HEK293 (cell line): ENCODE data around the gene ANKRD9.

ENCODE experiments used
- AEBP2 ChIP-seq: fragments of 450-650 bp; formaldehyde crosslinking; IDR thresholded peaks from 2 replicates; pipeline ENCODE4 v1.5.1; 2016; ENCODE audit warnings: missing biosample characterization, missing genetic modification characterization, borderline replicate concordance
- GLI2 ChIP-seq: fragments of 450-650 bp; formaldehyde crosslinking; IDR thresholded peaks from 2 replicates; pipeline ENCODE4; 2017; ENCODE audit warnings: missing biosample characterization, missing genetic modification characterization, low read depth, borderline replicate concordance
- GLI4 ChIP-seq: fragments of 450-650 bp; formaldehyde crosslinking; IDR thresholded peaks from 2 replicates; pipeline ENCODE4 v1.5.1; 2016; ENCODE audit warnings: missing biosample characterization, missing genetic modification characterization
- IKZF3 ChIP-seq: fragments of 450-650 bp; IDR thresholded peaks from 2 replicates; pipeline ENCODE4 v1.5.0; 2018; ENCODE audit warnings: missing biosample characterization, mild to moderate bottlenecking, missing genetic modification characterization, moderate library complexity
- KLF17 ChIP-seq: fragments of 450-650 bp; formaldehyde crosslinking; IDR thresholded peaks from 2 replicates; pipeline ENCODE4 v1.5.1; 2016; ENCODE audit warnings: missing biosample characterization, missing genetic modification characterization
- MYNN ChIP-seq: fragments of 450-650 bp; formaldehyde crosslinking; IDR thresholded peaks from 2 replicates; pipeline ENCODE4 v1.5.1; 2016; ENCODE audit warnings: missing biosample characterization, missing genetic modification characterization, borderline replicate concordance
- OVOL3 ChIP-seq: fragments of 450-650 bp; formaldehyde crosslinking; IDR thresholded peaks from 2 replicates; pipeline ENCODE4 v1.5.1; 2016; ENCODE audit warnings: missing biosample characterization, missing genetic modification characterization
- PATZ1 ChIP-seq: fragments of 450-650 bp; formaldehyde crosslinking; IDR thresholded peaks from 2 replicates; pipeline ENCODE4 v1.5.1; 2016; ENCODE audit warnings: missing biosample characterization, missing genetic modification characterization
- REPIN1 ChIP-seq: fragments of 450-650 bp; formaldehyde crosslinking; IDR thresholded peaks from 2 replicates; pipeline ENCODE4 v1.5.1; 2017; ENCODE audit warnings: missing biosample characterization, missing genetic modification characterization, low read depth
- REST ChIP-seq: fragments of 450-650 bp; formaldehyde crosslinking; IDR thresholded peaks from 2 replicates; pipeline ENCODE4 v1.5.1; 2016; ENCODE audit warnings: missing biosample characterization, missing genetic modification characterization
- TCF7L2 ChIP-seq: IDR thresholded peaks from 2 replicates; pipeline ENCODE4 v1.6.1; 2011; ENCODE audit warnings: low read depth, mild to moderate bottlenecking, inconsistent platforms, low read length, moderate library complexity, borderline replicate concordance
- ZBTB1 ChIP-seq: fragments of 450-650 bp; formaldehyde crosslinking; IDR thresholded peaks from 2 replicates; pipeline ENCODE4 v1.5.1; 2016; ENCODE audit warnings: missing biosample characterization, missing genetic modification characterization
- ZBTB20 ChIP-seq: fragments of 450-650 bp; formaldehyde crosslinking; IDR thresholded peaks from 2 replicates; pipeline ENCODE4 v1.5.1; 2016; ENCODE audit warnings: missing biosample characterization, missing genetic modification characterization
- ZBTB44 ChIP-seq: fragments of 450-650 bp; IDR thresholded peaks from 2 replicates; pipeline ENCODE4 v1.5.1; 2018; ENCODE audit warnings: missing biosample characterization, mild to moderate bottlenecking, missing genetic modification characterization
- ZNF169 ChIP-seq: fragments of 450-650 bp; formaldehyde crosslinking; IDR thresholded peaks from 2 replicates; pipeline ENCODE4 v1.5.1; 2016; ENCODE audit warnings: missing biosample characterization, missing genetic modification characterization
- ZNF19 ChIP-seq: fragments of 450-650 bp; formaldehyde crosslinking; IDR thresholded peaks from 2 replicates; pipeline ENCODE4; 2016; ENCODE audit warnings: missing biosample characterization, missing genetic modification characterization, low read depth
- ZNF239 ChIP-seq: fragments of 450-650 bp; formaldehyde crosslinking; IDR thresholded peaks from 2 replicates; pipeline ENCODE4 v1.5.1; 2016; ENCODE audit warnings: missing biosample characterization, missing genetic modification characterization
- ZNF24 ChIP-seq: fragments of 450-650 bp; formaldehyde crosslinking; IDR thresholded peaks from 2 replicates; pipeline ENCODE4 v1.5.1; 2016; ENCODE audit warnings: missing biosample characterization, missing genetic modification characterization
- ZNF266 ChIP-seq: fragments of 450-650 bp; formaldehyde crosslinking; IDR thresholded peaks from 2 replicates; pipeline ENCODE4 v1.5.1; 2016; ENCODE audit warnings: missing biosample characterization, missing genetic modification characterization, low read depth
- ZNF292 ChIP-seq: fragments of 450-650 bp; formaldehyde crosslinking; IDR thresholded peaks from 2 replicates; pipeline ENCODE4 v1.5.1; 2016; ENCODE audit warnings: low read depth, missing biosample characterization, missing genetic modification characterization, borderline replicate concordance
- ZNF449 ChIP-seq: fragments of 450-650 bp; formaldehyde crosslinking; IDR thresholded peaks from 2 replicates; pipeline ENCODE4 v1.5.1; 2017; ENCODE audit warnings: missing biosample characterization, mild to moderate bottlenecking, missing genetic modification characterization, moderate library complexity
- ZNF48 ChIP-seq: fragments of 450-650 bp; formaldehyde crosslinking; IDR thresholded peaks from 2 replicates; pipeline ENCODE4 v1.5.1; 2016; ENCODE audit warnings: missing biosample characterization, missing genetic modification characterization
- ZNF521 ChIP-seq: fragments of 450-650 bp; formaldehyde crosslinking; IDR thresholded peaks from 2 replicates; pipeline ENCODE4 v1.5.1; 2017; ENCODE audit warnings: missing biosample characterization, mild to moderate bottlenecking, missing genetic modification characterization
- ZNF645 ChIP-seq: fragments of 450-650 bp; formaldehyde crosslinking; IDR thresholded peaks from 2 replicates; pipeline ENCODE4; 2016; ENCODE audit warnings: missing biosample characterization, missing genetic modification characterization
- ZNF658 ChIP-seq: fragments of 450-650 bp; formaldehyde crosslinking; IDR thresholded peaks from 2 replicates; pipeline ENCODE4; 2016; ENCODE audit warnings: missing biosample characterization, missing genetic modification characterization
- ZNF791 ChIP-seq: fragments of 450-650 bp; formaldehyde crosslinking; IDR thresholded peaks from 2 replicates; pipeline ENCODE4 v1.5.1; 2016; ENCODE audit warnings: missing biosample characterization, missing genetic modification characterization
- ZNF792 ChIP-seq: fragments of 450-650 bp; formaldehyde crosslinking; IDR thresholded peaks from 2 replicates; pipeline ENCODE4 v1.5.1; 2016; ENCODE audit warnings: missing biosample characterization, missing genetic modification characterization

Gene ANKRD9

GRCh38 chr14:102509746-102510615 is at the start of gene ANKRD9 (continued):
- TF ChIP-seq ZNF24 (tag by site-specific recombination), result no peak
- no peak for TF ChIP-seq ZBTB1 (tag by site-specific recombination)
- no peak for TF ChIP-seq ZNF521 (tag by site-specific recombination)
- no peak for TF ChIP-seq REST (tag by site-specific recombination)
- TF ChIP-seq ZBTB20, result peak; percentile 25; the same call in 1 of the 2 replicates
- no peak for TF ChIP-seq ZNF48 (tag by site-specific recombination)
- TF ChIP-seq PATZ1 (tag by site-specific recombination), result peak; percentile 55; the same call in 1 of the 2 replicates
- no peak for TF ChIP-seq ZNF239 (tag by site-specific recombination)
- no peak for TF ChIP-seq ZNF169 (tag by site-specific recombination)
- no peak for TF ChIP-seq ZNF791 (tag by site-specific recombination)
- no peak for TF ChIP-seq ZNF658 (tag by site-specific recombination)
- TF ChIP-seq ZNF645, result no peak
- no peak for TF ChIP-seq ZNF792 (tag by site-specific recombination)
- TF ChIP-seq REPIN1, result no peak
- 0 out of 2 replicates have a peak, but pooled peaks have one; percentile 12 for TF ChIP-seq KLF17
- no peak for TF ChIP-seq GLI2 (tag by site-specific recombination)
- TF ChIP-seq ZNF19 (tag by site-specific recombination), result no peak
- no peak for TF ChIP-seq MYNN (tag by site-specific recombination)
- TF ChIP-seq TCF7L2, result no peak
- peak; percentile 65 for TF ChIP-seq IKZF3 (tag by site-specific recombination)
- no peak for TF ChIP-seq OVOL3 (tag by site-specific recombination)
- TF ChIP-seq ZBTB44, result no peak
- no peak for TF ChIP-seq ZNF266 (tag by site-specific recombination)
- no peak for TF ChIP-seq ZNF292 (tag by site-specific recombination)
- no peak for TF ChIP-seq AEBP2 (tag by site-specific recombination)
- TF ChIP-seq ZNF449 (tag by site-specific recombination), result no peak
- no peak for TF ChIP-seq GLI4 (tag by site-specific recombination)
